Right forelimb (tissue), 1 donor: ENCODE data around the gene C4orf46.
"Not testable (repeated sequence)": the region's sequence is repeated elsewhere in the genome, so short reads cannot be mapped to it uniquely, and the experiment has no call there.

Source experiments
- DNase-seq: peaks from one replicate; pipeline ENCODE4 v3.0.0-alpha.2; 2018

Gene C4orf46

GRCh38 chr4:158671665-158671914 lies at the start of gene C4orf46:
TSS of gene C4orf46 (minus strand) at chr4:158671887. CDS start at chr4:158671801, 86 bp downstream.
- DNase-seq = no peak

DNA sequence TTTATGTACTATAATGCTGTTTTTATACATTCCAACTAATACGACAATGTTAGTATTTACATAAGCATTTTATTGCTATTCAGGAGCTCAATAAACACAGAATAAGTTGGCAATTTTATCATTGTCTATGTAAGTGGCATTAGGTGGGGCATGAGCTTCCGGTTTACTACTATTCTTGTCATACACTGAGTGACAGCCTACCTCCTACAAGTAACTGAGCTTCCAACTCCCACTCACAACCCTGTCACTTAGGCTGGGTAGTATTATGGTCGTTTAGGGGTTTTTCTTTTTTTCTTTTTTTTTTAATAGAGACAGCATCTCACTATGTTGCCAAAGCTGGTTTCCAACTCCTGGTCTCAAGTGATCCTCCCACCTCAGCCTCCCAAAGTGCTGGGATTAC lies 44.1 kb upstream of the C4orf46 start:
- no peak for DNase-seq

DNA sequence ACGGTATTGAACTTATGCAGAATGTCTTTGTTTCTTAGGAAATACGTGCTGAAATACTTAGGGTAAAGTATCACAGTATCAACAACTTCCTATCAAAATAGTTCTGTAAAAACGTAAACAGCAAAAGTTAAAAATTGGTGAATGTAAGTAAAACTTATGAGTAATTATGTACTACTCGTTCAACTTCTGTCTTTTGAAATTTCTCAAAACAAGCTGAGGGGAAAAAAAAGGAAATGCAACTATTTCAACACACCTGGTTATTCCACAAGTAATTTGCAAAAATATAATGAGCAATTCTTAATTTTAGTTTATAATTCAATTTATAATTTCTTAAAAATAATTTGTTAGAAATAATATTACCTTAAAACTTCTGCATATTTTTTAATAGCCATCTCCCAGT lies 43.2 kb upstream of the C4orf46 start:
- DNase-seq = no peak

DNA sequence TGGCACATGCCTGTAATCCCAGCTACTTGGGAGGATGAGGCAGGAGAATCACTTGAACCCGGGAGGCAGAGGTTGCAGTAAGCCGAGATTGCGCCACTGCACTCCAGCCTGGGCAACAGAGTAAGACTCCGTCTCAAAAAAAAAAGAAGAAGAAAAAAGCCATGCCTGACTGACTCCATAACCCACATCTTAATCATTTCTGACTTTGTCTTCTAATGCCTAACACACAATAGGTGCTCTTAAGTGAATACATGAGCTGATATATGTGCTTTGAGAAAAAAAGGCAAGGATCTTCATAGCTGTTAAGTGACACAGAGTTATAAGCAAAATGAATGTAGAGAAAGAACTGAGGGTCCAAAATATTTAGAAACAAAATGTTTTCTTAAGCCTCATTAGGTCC lies 40.9 kb upstream of the C4orf46 start:
- DNase-seq = not testable (repeated sequence)

GRCh38 chr4:158710814-158711213 lies 39.1 kb upstream of the C4orf46 start:
- DNase-seq = no peak

DNA sequence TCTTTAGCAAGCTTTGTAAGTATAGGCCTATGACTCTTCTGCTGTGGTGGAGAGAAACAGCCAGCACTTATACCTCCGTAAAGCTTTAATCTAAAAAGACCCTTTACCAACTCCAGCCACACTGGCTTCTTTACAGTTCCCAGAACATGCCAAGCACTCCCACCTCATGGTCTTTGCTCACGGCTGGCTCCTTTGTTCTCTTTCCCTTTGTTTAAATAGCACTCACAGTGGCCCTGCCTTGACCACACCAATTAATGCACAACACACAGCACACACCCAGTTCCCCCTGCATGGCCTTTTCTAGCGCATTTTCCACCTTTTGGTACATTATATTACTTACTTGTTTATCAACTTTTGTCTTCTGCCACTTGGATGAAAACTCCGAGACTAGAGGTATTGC lies 32.6 kb upstream of the C4orf46 start:
- DNase-seq = no peak

GRCh38 chr4:158688813-158689212 lies 17.1 kb upstream of the C4orf46 start:
- DNase-seq = no peak

- no peak for DNase-seq
Measured at GRCh38 chr4:158682066-158682465, 10.4 kb upstream of the C4orf46 start.

DNA sequence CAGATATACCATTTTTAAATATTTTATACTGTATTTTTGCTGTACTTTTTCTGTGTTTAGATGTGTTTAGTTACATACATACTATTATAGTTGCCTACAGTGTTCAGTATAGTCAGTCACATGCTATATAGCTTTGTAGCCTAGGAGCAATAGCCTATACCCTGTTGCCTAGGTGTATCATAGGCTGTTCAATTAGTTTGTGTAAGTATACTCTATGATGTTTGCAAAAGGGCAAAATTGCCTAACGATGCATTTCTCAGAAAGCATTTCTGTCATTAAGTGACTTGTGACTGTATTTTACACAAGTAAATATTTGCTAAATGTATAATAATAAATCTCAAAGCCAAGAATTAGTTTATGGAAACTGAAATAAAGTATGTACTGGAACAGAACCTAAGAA lies 9.9 kb upstream of the C4orf46 start:
- no peak for DNase-seq

GRCh38 chr4:158678767-158679166 lies 7.1 kb upstream of the C4orf46 start:
- no peak for DNase-seq

DNA sequence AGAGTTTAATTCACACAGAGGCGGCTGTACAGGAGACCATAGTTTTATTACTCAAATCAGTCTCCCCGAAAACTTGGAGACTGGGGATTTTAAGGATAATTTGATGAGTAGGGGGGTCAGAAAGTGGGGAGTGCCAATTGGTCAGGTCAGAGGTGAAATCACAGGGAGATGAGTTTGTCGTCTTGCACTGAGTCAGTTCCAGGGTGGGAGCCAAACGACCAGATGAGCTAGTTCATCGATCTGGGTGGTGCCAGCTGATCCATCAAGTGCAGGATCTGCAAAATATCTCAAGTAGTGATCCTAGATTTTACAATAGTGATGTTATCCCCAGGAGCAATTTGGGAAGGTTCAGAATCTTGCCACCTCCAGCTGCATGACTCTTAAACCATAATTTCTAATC lies 4.4 kb upstream of the C4orf46 start:
- no peak for DNase-seq

DNA sequence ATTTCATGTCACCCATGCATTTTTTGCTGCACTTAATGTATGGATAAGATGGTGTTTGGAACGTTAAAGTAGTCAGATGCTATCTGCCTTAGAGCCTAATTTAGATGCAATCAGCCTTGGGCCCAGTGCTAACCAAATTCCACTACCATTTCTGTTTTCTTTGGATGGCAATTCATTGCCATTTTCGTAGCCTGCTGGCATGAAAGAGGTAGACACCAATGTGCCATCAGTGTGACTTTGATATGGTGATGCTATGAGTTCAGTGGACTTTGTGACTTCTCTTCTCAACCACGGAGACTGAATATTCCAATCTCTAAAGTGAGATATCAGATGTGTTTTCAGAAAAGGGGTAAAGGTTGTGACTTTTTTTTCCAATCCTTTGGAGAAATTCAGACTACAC lies 1.9 kb upstream of the C4orf46 start:
- DNase-seq = no peak

DNA sequence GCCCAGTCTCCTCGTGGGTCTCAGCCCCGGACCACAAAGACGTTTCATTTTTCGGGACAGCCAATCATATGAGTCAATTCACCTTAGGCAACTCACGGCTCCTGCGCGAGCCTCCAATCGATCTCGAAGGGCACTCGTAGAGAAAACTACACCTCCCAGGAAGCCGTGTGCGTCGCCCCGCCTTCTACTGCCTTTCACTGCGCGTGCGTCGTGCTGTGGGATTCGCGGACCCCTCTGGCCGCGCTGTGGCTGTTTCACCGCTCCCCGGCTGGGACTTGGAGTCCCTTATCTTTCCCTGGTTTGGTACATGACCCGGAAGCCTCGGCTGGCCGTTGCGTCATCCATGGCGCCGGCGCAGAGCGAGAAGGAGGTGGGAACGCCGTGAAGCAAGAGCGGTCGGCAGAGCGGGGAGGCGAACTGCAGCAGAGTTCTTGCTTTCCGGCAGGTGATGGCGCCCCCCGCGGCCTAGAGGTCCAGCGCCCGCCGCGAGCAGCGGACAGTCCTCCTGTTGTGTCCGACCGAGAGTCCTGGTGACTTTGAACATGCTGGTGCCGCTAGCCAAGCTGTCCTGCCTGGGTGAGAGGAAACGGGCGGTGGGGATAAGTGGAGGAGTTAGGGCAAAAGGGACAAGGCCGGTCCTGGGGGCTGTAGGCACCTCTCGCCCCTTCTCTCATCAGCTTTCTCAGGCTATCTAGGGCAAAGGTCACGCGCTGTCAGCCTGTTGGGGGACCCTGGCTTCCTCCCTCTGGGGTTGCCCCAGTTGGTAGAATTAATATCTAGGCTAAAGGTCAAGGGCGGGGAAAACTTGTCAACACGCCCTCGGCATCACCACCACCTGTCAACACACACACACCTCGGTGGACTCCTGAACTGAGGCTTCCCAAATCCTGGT lies 474 bp upstream of the C4orf46 start, which contains the start of gene ETFDH:
Gene ETFDH, plus strand, starts transcription at position 382 of the 892 bp plus-strand sequence. Its CDS starts 161 bp downstream, at position 543.
- DNase-seq = peak; percentile 99

DNA sequence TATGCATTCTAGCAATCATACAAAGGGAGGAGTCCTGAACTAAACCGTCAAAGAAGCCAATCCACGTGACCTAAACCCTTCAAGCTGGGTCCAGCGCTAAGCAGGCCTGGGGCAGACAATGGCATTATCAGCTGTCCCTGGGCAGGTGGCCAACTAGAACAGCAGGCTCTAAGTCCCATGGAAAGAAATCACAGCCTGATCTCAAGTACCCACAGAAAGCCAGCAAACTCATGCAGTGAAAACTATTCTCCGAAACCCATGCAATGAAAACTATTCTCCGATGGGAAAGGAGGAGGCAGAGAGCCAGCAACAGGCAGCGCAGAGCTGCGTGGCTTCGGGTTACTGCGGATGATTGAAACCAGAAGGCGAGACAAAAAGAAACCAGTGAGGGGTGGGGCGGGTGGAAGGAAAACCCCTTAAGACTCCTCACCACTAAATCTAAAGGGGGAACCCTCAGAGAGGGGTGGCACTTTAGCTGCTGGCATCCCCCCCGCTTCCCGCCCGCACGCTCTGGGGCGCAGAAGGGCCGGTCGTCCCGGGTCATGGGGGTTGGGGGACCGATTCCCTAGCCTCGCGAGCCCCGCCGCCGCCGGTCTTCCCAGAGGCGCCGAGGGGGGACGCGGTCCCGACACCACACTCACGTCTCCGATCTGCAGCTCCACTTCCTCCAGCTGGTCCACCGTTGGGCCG lies 567 bp downstream of the C4orf46 start:
- DNase-seq = peak; percentile 82

DNA sequence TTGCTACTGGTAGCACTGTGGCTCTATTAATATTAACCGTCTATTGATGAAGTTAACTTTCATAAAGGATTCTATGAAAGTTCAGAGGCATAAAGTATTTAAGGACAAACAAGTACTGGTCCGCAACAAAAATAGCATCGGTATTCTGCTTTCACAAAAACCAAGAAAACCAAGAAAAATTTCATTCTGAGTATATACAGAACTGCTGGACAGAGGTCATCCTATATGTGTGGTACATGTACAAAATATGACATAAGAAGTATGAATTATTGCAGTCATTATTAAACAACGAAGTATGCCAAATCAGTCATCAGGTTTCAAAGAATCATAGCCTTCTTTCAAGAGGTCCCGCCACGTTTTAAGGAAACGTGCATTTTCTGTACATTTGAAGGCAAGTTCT lies 2.4 kb downstream of the C4orf46 start:
- no peak for DNase-seq

GRCh38 chr4:158667651-158668198 lies 4.0 kb downstream of the C4orf46 start:
- DNase-seq = no peak

- no peak for DNase-seq
Measured at GRCh38 chr4:158666892-158667291, 4.8 kb downstream of the C4orf46 start.

DNA sequence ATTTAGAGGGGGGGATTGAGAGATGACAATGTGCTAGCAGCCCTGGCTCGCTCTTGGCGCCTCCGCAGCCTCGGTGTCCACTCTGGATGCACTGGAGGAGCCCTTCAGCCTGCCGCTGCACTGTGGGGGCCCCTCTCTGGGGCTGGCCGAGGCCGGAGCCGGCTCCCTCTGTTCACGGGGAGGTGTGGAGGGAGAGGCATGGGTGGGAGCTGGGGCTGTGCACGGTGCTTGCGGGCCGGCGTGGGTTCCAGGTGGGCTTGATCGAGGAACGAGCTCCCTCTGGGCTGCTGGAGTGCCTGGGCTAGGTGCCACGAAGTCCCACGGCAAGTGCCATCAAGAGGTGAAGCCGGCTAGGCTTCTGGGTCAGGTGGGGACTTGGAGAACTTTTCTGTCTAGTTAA lies 6.9 kb downstream of the C4orf46 start:
- DNase-seq = no peak

GRCh38 chr4:158663707-158664625 lies 7.7 kb downstream of the C4orf46 start:
- DNase-seq = not testable (repeated sequence)

DNA sequence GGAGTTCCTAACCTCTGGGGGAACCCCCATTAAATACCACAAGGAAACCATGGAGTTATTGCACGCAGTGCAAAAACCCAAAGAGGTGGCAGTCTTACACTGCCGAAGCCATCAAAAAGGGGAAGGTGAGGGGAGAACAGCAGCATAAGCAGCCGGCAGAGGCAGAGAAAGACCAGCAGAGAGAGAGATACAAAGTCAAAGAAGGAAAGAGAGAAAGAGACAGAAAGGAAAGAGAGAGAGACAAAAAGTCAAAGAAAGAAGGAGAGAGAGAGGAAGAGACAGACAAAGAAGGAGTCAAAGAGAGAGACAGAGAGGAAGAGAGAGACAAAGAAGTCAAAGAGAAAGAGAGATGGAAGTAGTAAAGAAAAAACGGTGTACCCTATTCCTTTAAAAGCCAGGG lies 8.4 kb downstream of the C4orf46 start:
- DNase-seq = not testable (repeated sequence)

DNA sequence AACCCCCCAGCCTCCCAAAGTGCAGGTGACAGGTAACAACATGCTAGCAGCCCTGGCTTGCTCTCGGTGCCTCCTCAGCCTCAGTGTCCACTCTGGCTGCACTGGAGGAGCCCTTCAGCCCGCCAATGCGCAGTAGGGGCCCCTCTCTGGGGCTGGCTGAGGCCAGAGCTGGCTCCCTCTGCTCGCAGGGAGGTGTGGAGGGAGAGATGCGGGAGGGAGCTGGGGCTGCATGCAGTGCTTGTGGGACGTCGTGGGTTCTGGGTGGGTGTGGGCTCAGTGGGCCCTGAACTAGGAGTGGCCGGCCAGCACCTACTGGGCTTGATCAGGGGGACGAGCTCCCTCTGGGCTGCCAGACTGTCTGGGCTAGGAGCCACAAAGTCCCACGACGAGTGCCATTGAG lies 14.4 kb downstream of the C4orf46 start:
- DNase-seq = no peak

- no peak for DNase-seq
Measured at GRCh38 chr4:158656439-158656838, 15.2 kb downstream of the C4orf46 start.

DNA sequence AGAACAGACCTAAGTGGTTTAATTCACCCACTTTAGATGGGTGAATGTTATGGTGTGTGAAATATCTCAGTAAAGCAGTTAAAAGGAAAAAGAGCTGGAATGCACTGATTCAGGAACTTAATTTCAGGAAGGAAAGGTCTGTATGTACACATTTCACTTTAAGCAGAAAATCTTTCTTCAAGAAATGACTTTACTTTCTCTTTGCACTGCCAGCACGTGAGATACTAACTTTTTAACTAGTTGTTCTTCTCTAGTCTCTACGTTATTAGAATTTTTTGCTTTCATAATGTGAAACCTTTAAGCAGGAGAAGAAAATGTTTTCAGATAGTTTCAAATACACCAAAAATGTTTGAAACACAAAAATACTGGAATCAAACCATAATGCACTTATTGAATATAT lies 18.8 kb downstream of the C4orf46 start:
- no peak for DNase-seq
